Activated CD8-positive, alpha-beta memory T cell treated with anti-CD3 and anti-CD28 coated beads, Interleukin-2, amount 50 U/mL, for 4 hours (primary cell): Measurements from ENCODE around the gene MBD3L4.
"Not testable (repeated sequence)": the region's sequence is repeated elsewhere in the genome, so short reads cannot be mapped to it uniquely, and the experiment has no call there.

Experiments used
- DNase-seq: peaks from one replicate; pipeline ENCODE4 v3.0.0-alpha.2; 2020

Gene MBD3L4

GRCh38 chr19:7040079-7040478 lies at the start of gene MBD3L4:
MBD3L4 (minus strand) TSS chr19:7040179; CDS start chr19:7040144, 35 bp downstream.
- not testable (repeated sequence) for DNase-seq

GRCh38 chr19:7088999-7089398 lies 49.0 kb upstream of the MBD3L4 start:
- DNase-seq = no peak

- DNase-seq = no peak
Observed at GRCh38 chr19:7083076-7083956, 43.3 kb upstream of the MBD3L4 start.

- DNase-seq = no peak
Observed at GRCh38 chr19:7078008-7078407, 38.0 kb upstream of the MBD3L4 start.

- no peak for DNase-seq
Observed at GRCh38 chr19:7076151-7076550, 36.2 kb upstream of the MBD3L4 start.

GRCh38 chr19:7074705-7075282 lies 34.8 kb upstream of the MBD3L4 start:
- DNase-seq = no peak

- DNase-seq = no peak
Observed at GRCh38 chr19:7072541-7072940, 32.6 kb upstream of the MBD3L4 start.

GRCh38 chr19:7069904-7070226 lies 29.9 kb upstream of the MBD3L4 start:
- no peak for DNase-seq

- DNase-seq = peak; percentile 99
Observed at GRCh38 chr19:7069042-7069903, 29.3 kb upstream of the MBD3L4 start, which contains the start of gene ZNF557. ZNF557 (plus strand) TSS chr19:7069703; CDS start chr19:7075075, 5,372 bp downstream.

- no peak for DNase-seq
Observed at GRCh38 chr19:7068599-7068998, 28.6 kb upstream of the MBD3L4 start.

GRCh38 chr19:7067716-7068115 lies 27.7 kb upstream of the MBD3L4 start:
- no peak for DNase-seq

GRCh38 chr19:7067122-7067521 lies 27.1 kb upstream of the MBD3L4 start:
- DNase-seq = not testable (repeated sequence)

- no peak for DNase-seq
Observed at GRCh38 chr19:7063764-7064418, 23.9 kb upstream of the MBD3L4 start.

GRCh38 chr19:7063339-7063738 lies 23.4 kb upstream of the MBD3L4 start:
- no peak for DNase-seq

GRCh38 chr19:7059977-7060376 lies 20.0 kb upstream of the MBD3L4 start:
- DNase-seq = not testable (repeated sequence)

GRCh38 chr19:7058576-7058975 lies 18.6 kb upstream of the MBD3L4 start, which contains the start of gene MBD3L3:
MBD3L3 (minus strand) TSS chr19:7058676; CDS start chr19:7058605, 71 bp downstream.
- not testable (repeated sequence) for DNase-seq

GRCh38 chr19:7056371-7056770 lies 16.4 kb upstream of the MBD3L4 start:
- not testable (repeated sequence) for DNase-seq

GRCh38 chr19:7055679-7056078 lies 15.7 kb upstream of the MBD3L4 start:
- not testable (repeated sequence) for DNase-seq

- not testable (repeated sequence) for DNase-seq
Observed at GRCh38 chr19:7054635-7055368, 14.8 kb upstream of the MBD3L4 start.

- DNase-seq = not testable (repeated sequence)
Observed at GRCh38 chr19:7052896-7053295, 12.9 kb upstream of the MBD3L4 start.

GRCh38 chr19:7051421-7051820 lies 11.4 kb upstream of the MBD3L4 start:
- not testable (repeated sequence) for DNase-seq

- not testable (repeated sequence) for DNase-seq
Observed at GRCh38 chr19:7049021-7049420, 9.0 kb upstream of the MBD3L4 start, which contains the start of gene MBD3L2. MBD3L2 (plus strand) TSS chr19:7049321; CDS start chr19:7049374, 53 bp downstream.
